GM19099 (cell line): ENCODE data around the gene KSR2.

Experiments
- POLR2A ChIP-seq: IDR thresholded peaks from 3 replicates; pipeline ENCODE4 v1.6.1; 2011; ENCODE audit warnings: low read depth; ENCODE audit not compliant: insufficient read length; ENCODE audit errors: extremely low read depth

KSR2 gene

GRCh38 chr12:117789195-117789912, 179.4 kb downstream of the KSR2 start:
- no peak for TF ChIP-seq POLR2A

DNA sequence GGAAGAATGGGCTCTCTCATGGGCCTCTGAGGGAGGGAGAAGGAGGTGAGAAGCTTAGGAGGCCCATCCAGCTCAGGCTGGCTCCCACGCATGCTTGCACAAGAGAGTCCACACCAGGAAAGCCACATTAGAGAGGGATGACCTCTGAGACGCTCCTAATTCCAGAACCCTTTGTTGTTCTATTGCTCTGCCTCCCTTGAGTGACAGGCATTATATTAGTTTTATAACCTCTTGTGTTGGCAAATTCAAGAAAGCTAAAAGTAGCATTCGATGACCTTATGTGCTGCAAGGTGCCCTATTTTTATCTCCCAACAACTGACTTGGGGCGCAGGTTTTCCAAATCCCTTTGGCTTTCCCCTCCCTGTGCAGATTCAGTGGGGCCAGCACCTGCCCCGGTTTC, 190.1 kb downstream of the KSR2 start:
- no peak for TF ChIP-seq POLR2A

GRCh38 chr12:117774941-117775775, 193.6 kb downstream of the KSR2 start:
- TF ChIP-seq POLR2A: no peak

GRCh38 chr12:117768860-117769259, 199.9 kb downstream of the KSR2 start:
- TF ChIP-seq POLR2A: no peak

DNA sequence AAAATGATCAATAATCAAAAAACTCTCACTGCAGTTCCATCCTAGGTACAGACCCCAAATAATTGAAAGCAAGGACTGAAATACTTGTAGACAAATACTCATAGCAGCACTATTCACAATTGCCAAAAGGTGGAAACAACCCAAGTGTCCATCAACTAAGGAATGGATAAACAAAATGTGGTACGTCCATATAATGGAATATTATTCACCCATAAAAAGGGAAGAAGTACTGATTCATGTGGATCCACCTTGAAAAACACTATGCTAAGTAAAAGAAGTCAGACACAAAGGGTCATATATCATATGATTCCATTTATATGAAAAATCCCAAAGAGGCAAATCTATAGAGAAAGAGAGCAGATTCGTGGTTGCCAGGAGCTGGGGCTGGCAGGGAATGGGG, 202.8 kb downstream of the KSR2 start:
- no peak for TF ChIP-seq POLR2A

GRCh38 chr12:117762143-117762542, 206.6 kb downstream of the KSR2 start:
- no peak for TF ChIP-seq POLR2A

DNA sequence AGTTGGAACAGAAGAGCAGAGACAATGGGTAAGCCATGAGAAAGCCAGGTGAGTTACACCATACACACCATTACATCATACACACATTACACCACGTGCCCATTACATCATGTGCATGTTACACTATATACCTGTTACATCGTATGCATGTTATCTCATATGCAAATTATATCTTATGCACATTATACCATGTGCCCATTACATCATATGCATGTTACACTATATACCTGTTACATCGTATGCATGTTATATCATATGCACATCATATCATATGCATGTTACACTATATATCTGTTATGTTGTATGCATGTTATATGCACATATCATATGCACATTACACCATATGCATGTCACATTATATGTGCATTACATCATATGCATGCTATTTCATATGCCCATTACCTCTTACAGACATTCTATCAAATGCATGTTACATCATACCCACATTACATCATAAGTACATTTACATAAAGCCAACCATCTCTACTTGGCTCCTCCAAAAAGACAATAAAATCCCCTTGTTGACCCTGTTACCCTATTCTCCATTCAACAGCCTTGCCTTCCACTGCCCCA, 207.2 kb downstream of the KSR2 start:
- TF ChIP-seq POLR2A: no peak

DNA sequence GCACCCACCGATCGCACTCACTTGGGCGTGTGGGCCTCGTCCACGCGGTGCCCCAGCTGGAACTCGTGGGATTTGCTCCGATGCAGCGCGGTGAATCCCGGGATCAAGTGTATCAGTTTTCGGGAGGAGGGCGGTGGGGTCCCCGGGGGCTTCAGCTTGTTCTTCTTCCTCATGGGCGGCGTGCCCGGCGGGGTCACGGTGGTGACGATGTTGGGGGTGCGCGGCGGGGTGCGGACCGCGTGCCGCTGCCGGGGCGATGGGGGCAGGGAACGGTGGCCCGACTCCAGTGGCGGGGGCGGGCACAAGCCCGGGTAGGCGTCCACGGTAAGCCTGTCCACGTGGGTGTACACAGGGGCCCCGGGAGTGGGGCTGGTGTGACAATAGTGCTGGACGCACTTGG, 207.8 kb downstream of the KSR2 start:
- no peak for TF ChIP-seq POLR2A

DNA sequence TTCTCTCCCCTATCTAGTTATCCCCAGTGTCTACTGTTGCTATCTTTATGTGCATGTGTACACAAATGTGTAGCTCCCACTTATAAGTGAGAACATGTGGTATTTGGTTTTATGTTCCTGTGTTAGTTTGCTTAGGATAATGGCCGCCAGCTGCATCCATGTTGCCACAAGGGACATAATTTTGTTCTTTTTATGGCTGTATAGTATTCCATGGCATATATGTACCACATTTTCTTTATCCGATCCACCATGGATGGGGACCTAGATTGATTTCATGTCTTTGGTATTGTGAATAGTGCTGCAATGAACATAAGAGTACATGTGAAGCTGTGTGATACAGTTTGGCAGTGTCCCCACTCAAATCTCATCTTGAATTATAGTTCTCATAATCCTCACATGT, 218.1 kb downstream of the KSR2 start:
- no peak for TF ChIP-seq POLR2A

GRCh38 chr12:117749431-117749830, 219.4 kb downstream of the KSR2 start:
- TF ChIP-seq POLR2A: no peak

DNA sequence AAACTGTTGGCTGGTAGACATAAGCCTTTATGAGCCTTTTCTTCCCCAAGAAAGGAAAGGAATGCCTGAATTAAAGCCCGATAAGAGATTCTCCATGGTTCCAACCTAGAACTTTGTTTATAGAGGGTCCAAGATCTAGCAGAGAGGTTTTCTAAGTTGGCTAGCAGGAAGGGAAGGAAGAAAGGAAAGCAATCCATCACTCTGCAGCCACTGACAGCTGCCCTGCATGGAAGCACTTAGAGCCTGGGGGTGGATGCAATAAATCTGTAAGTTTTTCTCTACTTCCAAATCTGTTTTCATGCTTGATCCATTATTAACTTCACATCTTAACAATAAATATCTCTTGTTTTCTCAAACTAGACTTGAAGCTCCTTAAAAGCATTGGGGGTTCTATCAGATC, 224.4 kb downstream of the KSR2 start:
- no peak for TF ChIP-seq POLR2A

- TF ChIP-seq POLR2A: no peak
Observed at GRCh38 chr12:117743761-117744160, 225.0 kb downstream of the KSR2 start.

GRCh38 chr12:117742721-117743120, 226.1 kb downstream of the KSR2 start:
- no peak for TF ChIP-seq POLR2A

DNA sequence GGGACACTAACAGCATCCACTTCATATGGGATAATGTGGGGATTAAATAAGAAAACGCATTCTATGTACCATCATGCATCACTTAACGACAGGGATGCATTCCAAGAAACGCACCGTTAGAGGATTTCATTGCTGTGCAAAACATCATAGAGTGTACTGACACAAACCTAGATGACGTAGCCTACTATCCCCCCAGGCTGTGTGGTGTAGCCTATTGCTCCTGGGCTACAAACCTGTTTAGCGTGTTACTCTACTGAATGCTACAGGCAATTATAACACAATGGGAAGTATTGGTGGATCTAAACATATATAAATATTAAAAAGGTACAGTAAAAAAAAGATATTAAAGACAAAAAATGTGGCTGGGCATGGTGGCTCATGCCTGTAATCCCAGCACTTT, 230.6 kb downstream of the KSR2 start:
- no peak for TF ChIP-seq POLR2A

- no peak for TF ChIP-seq POLR2A
Observed at GRCh38 chr12:117733549-117733805, 235.3 kb downstream of the KSR2 start.
